GM03348 (cell line): Measurements from ENCODE around the gene FOLR1.
"Not testable (repeated sequence)": the region's sequence is repeated elsewhere in the genome, so short reads cannot be mapped to it uniquely, and the experiment has no call there.

Experiments used
- DNase-seq: peaks from one replicate; pipeline ENCODE4 v3.0.0; 2012; ENCODE audit warnings: low spot score

FOLR1 gene

GRCh38 chr11:72191961-72192381 is at the start of gene FOLR1:
TSS of gene FOLR1 (plus strand) at chr11:72192140. CDS start at chr11:72192174, 34 bp downstream.
- no peak for DNase-seq

DNA sequence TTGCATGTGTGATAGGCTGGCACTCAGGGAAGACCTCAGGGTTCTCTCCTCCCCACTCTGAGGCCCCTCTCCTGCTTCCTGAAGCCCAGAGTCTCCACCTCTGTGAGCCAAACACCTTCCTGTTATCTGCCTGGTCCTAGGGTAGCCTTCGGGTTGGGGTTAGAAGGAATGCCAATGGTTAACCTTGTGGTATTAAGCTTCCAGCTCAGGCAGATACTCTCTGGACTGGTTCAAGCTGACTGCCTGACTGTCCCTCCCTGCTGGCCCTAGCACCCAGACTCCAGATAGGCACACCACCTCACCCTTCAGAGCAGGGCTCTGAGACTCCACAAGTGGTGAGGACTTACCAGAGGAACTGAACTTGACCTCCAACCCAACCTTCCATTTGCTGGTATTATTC is 49.4 kb upstream of the FOLR1 start:
- not testable (repeated sequence) for DNase-seq

DNA sequence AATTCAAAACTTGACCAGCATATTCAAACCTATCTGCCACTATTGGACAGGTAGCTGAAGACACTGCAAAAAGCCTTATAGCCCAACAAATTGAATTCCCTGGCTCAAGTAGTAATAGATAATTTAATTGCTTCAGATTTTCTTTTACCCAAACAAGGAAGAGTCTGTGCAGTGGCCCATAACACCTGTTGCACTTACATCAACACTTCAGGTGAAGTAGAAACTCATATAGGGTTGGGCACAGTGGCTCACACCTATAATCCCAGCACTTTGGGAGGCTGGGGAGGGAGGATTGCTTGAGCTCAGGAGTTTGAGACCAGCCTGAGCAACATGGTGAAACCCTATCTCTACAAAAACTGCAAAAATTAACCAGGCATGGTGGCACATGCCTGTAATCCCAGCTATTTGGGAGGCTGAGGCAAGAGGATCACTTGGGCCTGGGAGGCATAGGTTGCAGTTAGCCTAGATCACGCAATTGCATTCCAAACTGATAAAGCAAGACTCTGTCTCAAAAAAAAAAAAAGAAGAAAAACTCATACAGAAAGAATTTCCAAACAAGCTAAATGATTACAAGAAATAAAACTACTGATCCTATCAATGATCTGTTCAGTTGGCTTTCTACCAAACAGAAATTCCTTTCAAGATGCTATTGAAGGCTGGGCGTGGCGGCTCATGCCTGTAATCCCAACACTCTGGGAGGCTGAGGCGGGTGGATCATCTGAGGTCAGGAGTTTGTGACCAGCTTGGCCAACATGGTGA is 47.0 kb upstream of the FOLR1 start:
- DNase-seq: peak; percentile 63

DNA sequence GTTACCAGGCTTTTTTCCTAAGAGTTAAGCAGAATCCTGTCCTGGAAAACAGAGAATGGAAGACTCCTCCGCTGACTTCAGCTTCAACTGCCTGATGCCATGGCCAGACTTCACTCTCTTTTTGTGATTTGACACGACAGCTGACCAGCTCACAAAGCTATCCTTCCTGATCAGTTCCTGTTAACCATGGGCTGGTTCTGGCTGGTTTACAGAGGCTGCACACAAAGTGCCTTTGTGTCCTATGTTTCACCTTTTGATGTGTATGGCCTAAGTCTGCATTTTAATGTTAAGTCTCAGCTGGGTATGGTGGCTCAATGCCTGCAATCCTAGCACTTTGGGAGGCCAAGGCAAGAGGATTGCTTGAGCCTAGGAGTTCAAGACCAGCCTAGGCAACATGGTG is 45.3 kb upstream of the FOLR1 start:
- DNase-seq: no peak

- no peak for DNase-seq
Observed at GRCh38 chr11:72150882-72151281, 41.1 kb upstream of the FOLR1 start.

- DNase-seq: not testable (repeated sequence)
Observed at GRCh38 chr11:72153874-72154273, 38.1 kb upstream of the FOLR1 start.

DNA sequence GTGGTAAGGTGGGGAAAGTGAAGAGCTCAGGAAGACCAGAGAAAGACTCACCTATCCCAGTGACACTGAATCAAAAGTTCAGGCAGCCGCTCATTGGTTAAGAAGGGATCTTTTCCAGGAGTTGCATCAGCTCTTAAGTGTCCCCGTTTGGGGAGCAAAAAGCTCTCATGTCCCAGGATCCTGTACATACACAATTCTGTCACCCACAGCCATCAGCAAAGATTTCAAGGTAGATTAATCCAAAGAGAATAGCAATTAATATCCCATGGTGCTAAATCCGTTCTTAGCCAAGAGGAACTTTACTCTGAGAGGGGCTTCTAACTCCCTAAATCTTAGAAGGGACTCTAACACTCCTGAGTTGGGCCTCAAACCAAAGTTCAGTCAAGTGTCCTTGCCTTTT is 37.1 kb upstream of the FOLR1 start:
- no peak for DNase-seq

GRCh38 chr11:72155751-72156150 is 36.2 kb upstream of the FOLR1 start:
- DNase-seq: no peak

DNA sequence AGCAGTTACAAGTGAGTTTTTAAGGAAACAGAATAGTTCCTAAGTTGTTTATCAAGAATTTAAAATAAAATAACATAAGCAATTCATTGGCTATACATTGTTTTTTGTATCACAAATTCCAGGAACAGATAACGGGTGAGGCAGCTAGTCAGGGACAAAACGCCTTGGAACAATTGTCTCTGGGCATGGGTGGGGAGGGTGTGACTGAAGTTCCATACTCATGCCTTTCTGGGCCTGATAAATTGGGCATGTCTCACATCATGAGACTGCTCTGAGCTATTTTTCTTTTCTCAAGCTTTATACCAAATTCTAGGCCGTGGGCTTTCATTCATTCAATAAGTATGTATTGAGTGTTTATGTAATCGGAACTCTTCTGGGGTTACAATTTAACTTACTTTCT is 34.8 kb upstream of the FOLR1 start:
- no peak for DNase-seq

GRCh38 chr11:72160319-72160718 is 31.6 kb upstream of the FOLR1 start:
- DNase-seq: no peak

GRCh38 chr11:72162891-72163492 is 28.9 kb upstream of the FOLR1 start:
- DNase-seq: no peak

DNA sequence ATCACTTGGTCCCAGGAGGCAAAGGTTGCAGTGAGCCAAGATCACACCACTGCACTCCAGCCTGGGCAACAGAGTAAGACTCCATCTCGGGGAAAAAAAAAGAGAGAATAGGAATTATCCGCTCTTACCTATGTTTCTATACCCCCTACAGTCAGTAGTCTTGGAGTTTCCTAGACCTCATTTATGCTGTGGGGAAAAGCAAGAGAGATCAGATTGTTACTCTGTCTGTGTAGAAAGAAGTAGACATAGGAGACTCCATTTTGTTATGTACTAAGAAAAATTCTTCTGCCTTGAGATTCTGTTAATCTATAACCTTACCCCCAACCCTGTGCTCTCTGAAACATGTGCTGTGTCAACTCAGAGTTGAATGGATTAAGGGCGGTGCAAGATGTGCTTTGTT is 27.8 kb upstream of the FOLR1 start:
- DNase-seq: not testable (repeated sequence)

GRCh38 chr11:72169046-72169555 is 22.8 kb upstream of the FOLR1 start:
- DNase-seq: not testable (repeated sequence)

GRCh38 chr11:72169754-72170153 is 22.2 kb upstream of the FOLR1 start:
- DNase-seq: not testable (repeated sequence)

DNA sequence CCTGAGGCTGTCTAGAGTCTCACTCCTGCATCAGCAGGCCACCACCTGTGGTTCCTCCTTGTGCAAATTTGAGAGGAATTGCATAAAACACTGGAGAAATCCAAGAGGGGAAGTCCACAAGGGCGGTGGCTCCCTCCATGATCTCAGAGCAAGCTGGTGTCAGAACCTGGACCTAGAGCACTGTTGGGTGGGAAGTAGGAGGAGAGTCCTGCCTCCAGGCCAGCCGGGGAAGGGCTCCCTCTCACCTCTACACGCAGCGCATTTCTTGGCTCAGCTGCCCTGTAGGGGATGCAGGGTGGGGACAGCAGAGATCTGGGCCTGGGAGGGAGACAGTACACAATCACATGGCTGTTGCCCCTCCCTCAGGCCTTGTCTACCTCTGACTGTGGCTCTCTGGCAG is 19.9 kb upstream of the FOLR1 start:
- DNase-seq: not testable (repeated sequence)

GRCh38 chr11:72173291-72173690 is 18.6 kb upstream of the FOLR1 start:
- DNase-seq: no peak

- DNase-seq: no peak
Observed at GRCh38 chr11:72174302-72175070, 17.5 kb upstream of the FOLR1 start.

- no peak for DNase-seq
Observed at GRCh38 chr11:72177656-72178055, 14.3 kb upstream of the FOLR1 start.

GRCh38 chr11:72179049-72179803 is 12.7 kb upstream of the FOLR1 start:
- DNase-seq: no peak

- no peak for DNase-seq
Observed at GRCh38 chr11:72179804-72180396, 12.0 kb upstream of the FOLR1 start.

DNA sequence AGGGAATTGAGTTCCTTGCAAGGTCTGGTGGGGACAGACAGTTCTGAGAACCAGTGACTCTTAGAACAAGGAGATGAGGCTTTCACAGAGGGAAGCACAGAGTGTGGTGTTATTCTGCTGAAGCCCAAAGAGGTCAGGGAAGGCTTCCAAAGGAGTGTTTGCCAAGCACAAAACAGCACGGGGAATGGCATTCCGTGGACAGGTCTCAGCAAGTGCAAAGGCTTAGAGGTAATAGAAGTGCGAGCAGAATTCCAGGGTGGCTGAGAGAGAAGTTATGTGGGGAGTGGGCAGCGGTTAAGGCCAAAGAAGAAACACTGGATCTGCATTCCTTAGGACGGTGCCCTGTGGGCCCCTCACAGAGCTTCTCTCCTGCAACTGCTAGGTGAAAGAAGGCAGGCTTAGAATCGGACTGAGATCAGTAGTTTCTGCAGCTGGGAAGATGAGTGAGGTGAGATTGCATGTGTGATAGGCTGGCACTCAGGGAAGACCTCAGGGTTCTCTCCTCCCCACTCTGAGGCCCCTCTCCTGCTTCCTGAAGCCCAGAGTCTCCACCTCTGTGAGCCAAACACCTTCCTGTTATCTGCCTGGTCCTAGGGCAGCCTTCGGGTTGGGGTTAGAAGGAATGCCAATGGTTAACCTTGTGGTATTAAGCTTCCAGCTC is 10.9 kb upstream of the FOLR1 start:
- not testable (repeated sequence) for DNase-seq
